HG02610 (cell line): ENCODE data around the gene FBXL14.
A peak's percentile ranks its signal among the peaks of the same experiment; 100 is the strongest.
"Not testable (repeated sequence)": the region's sequence is repeated elsewhere in the genome, so short reads cannot be mapped to it uniquely, and the experiment has no call there.

Experiments
- ATAC-seq: cut with Tn5 transposase; IDR thresholded peaks from one replicate; pipeline ENCODE4 v1.9.1; 2021; ENCODE audit warnings: mild to moderate bottlenecking, moderate library complexity; ENCODE audit not compliant: unreplicated experiment

Gene FBXL14

DNA sequence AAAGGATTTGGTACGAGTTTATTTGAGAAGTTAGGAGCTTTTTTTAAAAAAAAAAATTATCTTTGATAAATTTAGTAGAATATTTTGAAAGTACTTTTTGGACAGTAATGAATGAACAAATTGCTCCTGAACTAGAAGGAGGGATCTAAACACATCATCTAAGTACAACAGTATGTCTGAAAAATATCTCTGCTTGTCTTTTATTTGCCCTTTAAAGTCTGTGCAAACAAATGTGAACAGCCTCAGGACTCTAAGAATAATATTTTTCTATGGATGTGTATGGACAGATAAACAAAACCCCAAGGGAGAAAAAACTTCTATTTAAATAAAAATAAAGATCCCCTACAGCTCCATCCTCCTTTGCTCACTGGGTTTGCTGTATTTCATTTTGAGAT, 19.5 kb downstream of the FBXL14 start:
- no peak for ATAC-seq

DNA sequence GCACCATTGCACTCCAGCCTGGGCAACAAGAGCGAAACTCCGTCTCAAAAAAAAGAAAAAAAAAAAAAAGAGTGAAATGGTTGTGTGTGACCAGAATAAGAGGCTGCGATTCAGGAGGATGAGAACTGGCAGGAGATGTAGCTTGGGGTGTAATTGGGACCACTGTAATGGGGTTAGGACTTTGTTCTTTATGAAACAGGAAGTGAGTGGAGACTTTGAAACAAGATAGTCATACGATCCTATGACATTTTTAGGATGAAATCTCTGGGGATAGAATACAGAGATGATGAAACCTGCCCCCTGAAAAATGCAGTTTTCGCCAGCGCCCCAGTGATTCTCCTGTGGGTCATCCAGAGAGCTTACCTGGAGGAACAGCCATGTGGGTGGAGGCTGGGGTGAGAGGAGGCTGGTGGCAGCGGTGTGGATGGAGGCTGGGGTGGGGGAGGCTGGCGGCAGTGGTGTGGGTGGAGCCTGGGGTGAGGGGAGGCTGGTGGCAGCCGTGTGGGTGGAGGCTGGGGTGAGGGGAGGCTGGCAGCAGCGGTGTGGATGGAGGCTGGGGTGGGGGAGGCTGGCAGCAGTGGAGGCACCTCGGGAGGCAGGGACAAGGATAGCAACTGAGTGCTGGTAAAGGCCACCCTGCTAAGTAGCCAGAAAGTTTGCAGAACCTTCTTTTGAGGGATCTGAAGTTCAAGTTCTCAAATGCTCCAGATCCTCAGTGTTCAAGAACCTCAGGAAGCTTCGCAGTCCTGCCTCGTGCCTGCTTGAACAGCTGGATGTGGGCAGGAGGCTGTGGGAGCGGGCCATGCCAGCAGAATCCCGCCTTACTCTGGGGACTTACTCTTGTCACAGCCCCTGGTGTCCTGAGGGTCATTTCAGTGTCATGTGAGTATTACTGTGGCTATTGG, 20.2 kb downstream of the FBXL14 start:
- ATAC-seq, result no peak

GRCh38 chr12:1572731-1573130, 21.6 kb downstream of the FBXL14 start:
- ATAC-seq, result no peak

DNA sequence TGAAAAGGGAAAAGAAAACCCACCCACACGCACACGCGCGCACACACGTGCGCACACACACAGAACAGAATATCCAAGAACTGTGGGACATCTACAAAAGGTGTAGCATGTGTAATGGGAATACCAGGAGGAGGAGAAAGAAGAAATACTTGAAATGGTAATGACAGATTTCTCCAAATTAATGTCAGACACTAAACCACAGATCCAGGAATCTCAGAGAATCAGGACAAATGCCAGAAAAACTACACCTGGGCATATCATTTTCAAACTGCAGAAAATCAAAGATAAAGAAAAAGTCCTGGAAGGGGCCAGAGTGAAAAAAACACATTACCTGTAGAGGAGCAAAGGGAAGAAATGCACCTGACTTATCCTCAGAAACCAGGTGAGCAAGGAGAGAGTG, 26.5 kb downstream of the FBXL14 start:
- ATAC-seq, result no peak

GRCh38 chr12:1566449-1567135, 27.8 kb downstream of the FBXL14 start:
- no peak for ATAC-seq

- ATAC-seq, result no peak
Observed at GRCh38 chr12:1565172-1565571, 29.2 kb downstream of the FBXL14 start.

- no peak for ATAC-seq
Observed at GRCh38 chr12:1564067-1564466, 30.3 kb downstream of the FBXL14 start.

GRCh38 chr12:1562813-1563407, 31.5 kb downstream of the FBXL14 start:
- ATAC-seq, result no peak

DNA sequence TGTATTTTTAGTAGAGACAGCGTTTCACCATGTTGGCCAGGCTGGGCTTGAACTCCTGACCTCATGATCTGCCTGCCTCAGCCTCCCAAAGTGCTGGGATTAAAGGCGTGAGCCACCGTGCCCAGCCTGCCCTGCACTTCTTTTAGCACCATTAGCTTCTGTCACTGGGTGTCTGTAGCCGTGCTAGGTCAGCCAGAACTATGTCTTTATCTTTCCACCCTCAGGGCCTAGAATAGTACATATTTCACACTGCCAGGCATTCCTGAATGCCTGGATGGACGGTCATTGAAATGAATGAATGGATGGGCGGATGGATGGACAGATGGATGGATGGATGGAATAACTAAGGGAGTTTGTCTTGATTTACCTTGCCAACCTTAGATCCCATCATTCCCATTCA, 33.7 kb downstream of the FBXL14 start:
- no peak for ATAC-seq

DNA sequence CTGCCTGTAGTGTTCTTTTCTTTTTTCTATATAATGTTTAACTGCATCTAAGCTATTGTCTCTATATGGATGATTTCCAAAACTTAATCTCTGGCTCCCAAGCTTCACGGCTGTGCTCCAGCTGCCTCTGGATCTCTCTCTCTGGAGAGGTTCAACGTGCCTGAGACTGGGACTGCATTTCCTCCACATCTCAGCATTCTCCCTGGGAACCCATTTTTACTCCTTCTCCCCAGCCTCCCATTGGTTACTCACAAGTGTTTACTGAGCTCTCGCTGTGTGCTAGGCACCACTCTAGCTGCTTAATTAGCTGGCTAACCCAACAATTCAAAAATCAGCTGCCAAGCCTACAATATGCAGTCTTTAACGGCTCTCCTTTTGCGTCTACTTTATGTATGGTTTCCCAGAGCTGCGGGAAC, 34.7 kb downstream of the FBXL14 start:
- no peak for ATAC-seq

DNA sequence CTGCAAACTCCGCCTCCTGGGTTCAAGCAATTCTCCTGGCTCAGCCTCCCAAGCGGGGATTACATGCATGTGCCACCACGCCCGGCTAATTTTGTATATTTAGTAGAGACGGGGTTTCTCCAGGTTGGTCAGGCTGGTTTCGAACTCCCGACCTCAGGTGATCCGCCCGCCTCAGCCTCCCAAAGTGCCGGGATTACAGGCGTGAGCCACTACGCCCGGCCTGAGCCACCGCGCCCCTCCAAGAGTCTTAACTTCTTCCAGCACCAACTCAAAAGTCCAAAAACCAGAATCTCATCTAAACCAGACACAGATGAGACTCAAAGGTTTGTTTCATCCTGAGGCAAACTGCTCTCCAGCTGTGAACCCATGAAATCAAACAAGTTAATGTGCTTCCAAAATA, 36.3 kb downstream of the FBXL14 start:
- ATAC-seq, result not testable (repeated sequence)

DNA sequence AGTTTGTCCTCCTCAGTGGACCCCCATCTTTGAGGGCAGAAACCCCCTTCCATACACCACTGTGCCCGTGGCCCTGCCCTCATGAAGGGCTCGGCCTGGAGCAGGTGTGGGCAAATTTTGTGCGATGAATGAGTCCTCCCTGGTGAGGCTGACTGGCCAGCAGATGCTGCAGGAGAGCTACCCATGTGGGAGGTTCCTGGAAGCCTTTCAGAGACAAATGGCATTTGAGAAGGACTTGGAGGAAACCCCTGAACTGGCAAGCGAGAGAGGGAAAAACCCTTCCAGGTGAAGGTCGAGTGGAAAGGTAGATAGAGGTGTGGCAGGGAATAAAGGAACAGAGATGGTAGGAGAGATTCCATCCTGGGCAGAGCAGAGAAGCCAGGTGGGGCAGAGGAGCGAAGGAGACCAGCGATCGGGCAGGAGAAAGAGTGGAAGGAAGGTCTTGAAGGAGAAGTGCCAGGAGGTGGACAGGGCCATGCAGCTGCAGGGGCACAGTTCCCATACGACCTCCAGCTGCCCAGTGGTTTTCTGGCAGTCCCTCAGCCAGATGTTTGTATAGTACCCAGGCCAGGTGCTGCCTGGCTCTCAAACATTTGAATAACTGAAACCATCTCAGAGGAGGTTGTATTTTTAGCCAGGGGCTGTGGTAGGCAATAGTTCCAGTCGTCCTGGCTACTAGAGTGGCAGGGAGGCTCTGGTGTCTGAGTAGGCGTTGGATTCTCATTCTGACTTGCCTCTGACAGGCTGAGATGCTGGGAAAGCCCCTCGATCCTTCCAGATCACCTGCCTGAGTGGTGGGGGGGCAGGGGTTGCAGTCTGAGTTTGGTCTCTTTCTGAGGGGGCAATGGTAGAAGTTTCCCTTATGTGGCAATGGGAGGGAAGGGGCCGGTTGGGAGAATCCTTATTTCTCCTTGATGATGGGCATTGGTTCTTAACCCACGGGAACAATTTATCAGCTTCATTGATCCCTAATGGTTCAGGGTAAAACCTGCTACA, 40.1 kb downstream of the FBXL14 start:
- peak; percentile 96 for ATAC-seq

DNA sequence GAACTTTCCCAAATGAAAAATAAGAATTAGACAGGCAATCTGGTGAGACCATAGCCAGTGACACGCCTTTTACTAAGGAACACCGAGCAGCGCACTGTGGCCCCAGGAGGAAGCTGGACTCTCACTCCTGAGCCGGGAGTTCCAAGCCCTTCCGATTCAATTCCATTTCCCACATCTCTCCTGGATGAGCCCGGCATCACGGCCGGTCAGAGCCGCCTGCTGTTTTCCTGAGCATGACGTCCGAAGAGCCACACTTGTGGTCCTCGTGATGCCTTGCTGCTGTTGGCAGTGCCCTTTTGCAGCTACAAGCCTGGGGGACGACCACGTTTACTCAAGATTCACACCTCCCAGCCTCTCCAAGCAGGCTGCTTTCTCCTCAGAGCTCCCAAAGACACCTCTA, 40.8 kb downstream of the FBXL14 start:
- ATAC-seq, result no peak

GRCh38 chr12:1552911-1553491, 41.4 kb downstream of the FBXL14 start:
- ATAC-seq, result no peak

GRCh38 chr12:1552171-1552570, 42.2 kb downstream of the FBXL14 start:
- ATAC-seq, result no peak

GRCh38 chr12:1551496-1551895, 42.9 kb downstream of the FBXL14 start:
- ATAC-seq, result no peak

DNA sequence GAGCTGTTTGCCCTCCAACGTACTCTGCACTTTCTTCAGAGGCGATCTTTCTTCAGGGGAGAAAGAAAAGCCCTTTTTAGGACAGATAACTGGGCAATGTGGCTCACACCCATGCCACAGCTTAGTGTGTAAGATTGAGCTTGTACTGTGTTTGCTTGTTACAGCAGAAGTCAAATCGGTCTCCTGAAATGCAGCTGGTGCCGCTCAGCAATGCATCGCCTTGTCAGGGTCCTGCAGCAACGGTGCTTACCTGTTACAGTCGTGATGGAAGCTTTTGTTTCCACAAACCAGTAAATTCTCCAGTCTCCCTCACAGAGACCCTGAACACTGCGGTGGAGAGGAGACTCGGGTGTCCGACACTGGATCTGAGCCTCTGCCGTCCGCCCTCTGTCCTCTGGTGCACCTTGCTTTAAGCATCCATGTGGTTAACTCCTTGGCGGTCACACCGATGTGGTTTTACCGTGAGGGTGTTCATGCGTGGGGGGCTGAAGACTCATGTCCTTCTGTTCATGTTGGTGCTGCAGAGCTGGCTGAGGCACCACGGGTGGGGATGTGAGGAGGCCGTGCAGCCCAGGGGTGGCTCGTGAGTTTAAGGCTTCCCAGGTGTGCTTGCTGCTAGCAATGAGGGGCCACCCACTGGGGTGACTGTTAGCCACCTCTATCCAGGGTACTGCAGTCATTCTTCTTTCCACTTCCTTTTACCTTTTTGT, 47.3 kb downstream of the FBXL14 start:
- ATAC-seq, result no peak

- ATAC-seq, result no peak
Observed at GRCh38 chr12:1544996-1545700, 49.2 kb downstream of the FBXL14 start.

- ATAC-seq, result no peak
Observed at GRCh38 chr12:1542599-1542998, 51.8 kb downstream of the FBXL14 start.
